ENCODE results near the gene TIMP2. TPM values are rescaled to one million over a fixed set of nuclear protein-coding genes. Genes with fewer than 3 reads are reported as not detected.

TIMP2 gene
- total and polyA plus RNA-seq, 8 donors = 158 to 313 (median 179) TPM

DNA sequence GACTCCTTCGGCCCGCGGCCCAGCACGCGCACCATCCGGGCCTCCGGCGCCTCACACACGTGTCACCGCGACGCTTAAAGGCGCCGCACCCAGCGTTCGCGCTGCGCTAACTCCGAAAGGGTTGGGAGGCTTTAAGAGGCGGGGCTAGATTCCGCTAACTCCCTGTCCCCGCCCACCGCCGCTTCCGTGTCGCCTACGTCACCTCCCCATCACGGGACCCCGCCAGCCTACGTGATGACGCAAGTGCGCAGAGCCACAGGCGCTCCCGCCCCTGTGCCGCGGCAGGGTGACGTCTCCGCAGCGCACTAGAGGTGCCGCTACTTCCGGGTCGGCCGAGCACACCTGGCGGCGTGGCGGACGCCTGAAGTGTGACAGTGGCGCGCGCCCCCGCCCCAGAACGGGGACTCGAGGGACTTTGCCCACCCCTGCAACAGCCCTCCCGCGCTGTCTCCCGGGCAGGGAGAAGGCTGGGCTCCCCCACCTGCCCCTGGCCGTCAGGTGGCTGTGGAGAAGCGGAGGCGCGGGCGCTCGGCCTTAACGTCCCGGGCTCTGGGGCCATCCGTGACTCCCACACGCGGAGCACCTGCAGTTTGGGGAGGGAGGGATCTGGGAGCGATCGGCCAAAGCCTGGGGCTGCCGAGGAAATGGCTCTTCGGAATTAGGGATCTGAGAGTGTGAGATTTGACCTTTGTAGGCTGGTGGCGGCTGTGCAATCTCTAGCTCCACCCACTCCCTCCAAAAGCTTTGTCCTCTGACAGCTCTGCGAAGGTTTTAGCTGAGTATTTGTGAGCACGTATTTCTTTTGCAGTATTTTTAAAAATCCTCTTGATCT is 84.2 kb downstream of the TIMP2 start, which contains the start of gene USP36:
Gene USP36, minus strand, starts transcription at position 35 of the 832 bp plus-strand sequence. CDS start 4,451 bp downstream, outside the sequence.
- H3K9me3 ChIP-seq = no peaks in the 10 kb centered on the region
- ATAC-seq (peak; percentile 94), DNase-seq (peak; percentile 99 to 100 (median 100))
- no peaks in the 10 kb centered on the region for H3K27me3 ChIP-seq
- peak within 1 kb of the TSS; percentile 77 to 94 for H3K4me3 ChIP-seq
- peaks cover 14 to 32% of the 10 kb centered on the region in 2 donors for H3K4me1 ChIP-seq
- TF ChIP-seq, protein P1, sequence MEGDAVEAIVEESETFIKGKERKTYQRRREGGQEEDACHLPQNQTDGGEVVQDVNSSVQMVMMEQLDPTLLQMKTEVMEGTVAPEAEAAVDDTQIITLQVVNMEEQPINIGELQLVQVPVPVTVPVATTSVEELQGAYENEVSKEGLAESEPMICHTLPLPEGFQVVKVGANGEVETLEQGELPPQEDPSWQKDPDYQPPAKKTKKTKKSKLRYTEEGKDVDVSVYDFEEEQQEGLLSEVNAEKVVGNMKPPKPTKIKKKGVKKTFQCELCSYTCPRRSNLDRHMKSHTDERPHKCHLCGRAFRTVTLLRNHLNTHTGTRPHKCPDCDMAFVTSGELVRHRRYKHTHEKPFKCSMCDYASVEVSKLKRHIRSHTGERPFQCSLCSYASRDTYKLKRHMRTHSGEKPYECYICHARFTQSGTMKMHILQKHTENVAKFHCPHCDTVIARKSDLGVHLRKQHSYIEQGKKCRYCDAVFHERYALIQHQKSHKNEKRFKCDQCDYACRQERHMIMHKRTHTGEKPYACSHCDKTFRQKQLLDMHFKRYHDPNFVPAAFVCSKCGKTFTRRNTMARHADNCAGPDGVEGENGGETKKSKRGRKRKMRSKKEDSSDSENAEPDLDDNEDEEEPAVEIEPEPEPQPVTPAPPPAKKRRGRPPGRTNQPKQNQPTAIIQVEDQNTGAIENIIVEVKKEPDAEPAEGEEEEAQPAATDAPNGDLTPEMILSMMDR (IDR thresholded peaks at IDR 0.05) = no peak
- H3K36me3 ChIP-seq = peaks cover 0 to 24% of the 10 kb centered on the region in 2 donors
- peak within 1 kb of the TSS; percentile 97 to 98 for H3K27ac ChIP-seq
- intact Hi-C loops (cut with DNase I) = no loop called here

DNA sequence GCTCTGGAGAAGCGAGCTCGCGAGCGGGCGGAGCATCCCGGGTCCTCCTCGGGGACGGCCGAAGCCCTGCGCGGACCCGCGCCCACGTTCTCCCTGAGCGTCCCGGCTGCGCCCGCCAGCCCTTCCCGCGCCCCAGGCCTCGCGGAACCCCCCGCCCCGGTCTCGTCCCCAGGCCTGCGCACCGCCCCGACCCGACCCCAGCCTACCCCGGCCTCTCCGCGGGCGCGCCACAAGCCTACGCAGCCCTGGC is 84.7 kb downstream of the TIMP2 start:
- peak; percentile 25 for ATAC-seq
- intact Hi-C loops (cut with DNase I) = no loop called here

DNA sequence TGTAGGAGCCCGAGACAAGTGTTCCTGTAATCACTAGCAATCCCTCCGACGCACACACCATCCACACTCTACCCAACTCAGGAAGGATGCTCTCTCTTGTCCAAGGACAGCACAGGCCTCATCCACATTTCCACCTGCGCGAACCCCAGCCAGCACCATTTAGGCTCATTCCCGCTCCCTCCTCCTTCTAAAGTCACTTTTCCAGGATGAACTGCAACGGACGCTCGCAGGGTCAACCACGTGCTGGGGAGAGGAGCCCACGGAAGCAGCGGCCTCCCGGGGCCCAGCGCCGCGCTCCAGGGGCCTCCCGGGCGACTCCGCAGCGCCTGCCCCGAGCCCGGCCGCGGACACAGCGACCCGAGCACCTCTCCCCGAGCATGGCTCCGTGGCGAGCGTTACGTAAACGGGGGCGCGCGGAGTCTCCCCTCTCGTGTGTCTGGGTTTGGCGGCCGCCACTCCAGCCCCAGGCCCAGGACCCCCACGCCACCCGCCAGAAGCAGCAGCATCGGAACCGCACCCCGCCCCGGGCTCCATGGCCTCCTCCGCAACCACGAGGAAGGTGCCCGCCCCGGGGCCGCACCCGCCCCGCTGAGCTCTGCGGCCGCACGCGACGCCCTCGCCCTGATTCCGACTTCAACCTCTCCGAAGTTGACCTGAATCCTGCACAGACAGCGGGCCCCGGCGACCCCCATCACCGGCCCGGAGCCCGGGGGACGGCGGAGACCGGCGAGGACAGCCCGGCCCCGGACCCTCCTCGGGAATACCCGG is 85.2 kb downstream of the TIMP2 start:
- H3K27ac ChIP-seq = peak overlapping the region; percentile 97 to 98
- H3K4me3 ChIP-seq = peak overlapping the region; percentile 77 to 94
- ATAC-seq = peak; percentile 20
- DNase-seq = peak in 3 of 4 donors; percentile 22 to 46 (median 23)
- no peaks in the 10 kb centered on the region for H3K27me3 ChIP-seq
- H3K9me3 ChIP-seq = no peaks in the 10 kb centered on the region
- TF ChIP-seq, protein P1 (IDR thresholded peaks at IDR 0.05) = no peak
- intact Hi-C loops (cut with DNase I) = no loop called here
- H3K4me1 ChIP-seq = peaks cover 14 to 32% of the 10 kb centered on the region in 2 donors
- H3K36me3 ChIP-seq = peaks cover 0 to 35% of the 10 kb centered on the region in 2 donors

More for the DNA sequence above, 84.7 kb downstream of the TIMP2 start:
- DNase-seq = no peak
- Histone ChIP-seq H3K36me3 (peaks cover 0 to 29% of the 10 kb centered on the region in 2 donors), H3K27ac (peak overlapping the region; percentile 97 to 98), H3K4me3 (peak overlapping the region; percentile 77 to 94), H3K4me1 (peaks cover 14 to 32% of the 10 kb centered on the region in 2 donors), H3K9me3 (no peaks in the 10 kb centered on the region), H3K27me3 (no peaks in the 10 kb centered on the region)
- TF ChIP-seq, protein P1 (IDR thresholded peaks at IDR 0.05) = no peak

DNA sequence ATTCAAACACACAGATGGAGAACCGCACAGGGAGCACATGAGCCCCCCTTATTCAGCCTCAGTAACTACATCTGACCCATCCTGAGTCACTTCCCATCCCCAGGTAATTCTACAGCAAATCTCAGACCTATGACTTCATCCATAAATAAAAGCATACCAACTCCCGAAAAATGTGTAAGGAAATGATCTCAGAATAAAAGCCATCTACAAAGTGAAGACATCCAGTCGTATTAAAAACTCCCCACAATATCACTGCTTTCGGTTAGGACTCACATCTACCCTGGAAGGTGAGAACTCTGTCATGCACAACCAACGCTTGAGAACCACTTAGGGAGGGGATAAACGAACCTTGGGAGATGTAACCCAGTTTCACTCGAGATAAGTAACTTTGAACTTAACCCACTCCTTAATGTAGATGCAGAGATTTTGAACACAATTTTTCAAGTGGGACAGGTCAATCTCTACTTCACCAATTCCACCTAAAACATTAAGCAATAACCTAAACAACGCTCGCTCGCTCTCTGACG is 85.9 kb downstream of the TIMP2 start:
- TF ChIP-seq, protein P1 (IDR thresholded peaks at IDR 0.05) = no peak
- H3K4me1 ChIP-seq = peaks cover 14 to 32% of the 10 kb centered on the region in 2 donors
- ATAC-seq (no peak), DNase-seq (no peak)
- peaks cover 0 to 41% of the 10 kb centered on the region in 2 donors for H3K36me3 ChIP-seq
- H3K9me3 ChIP-seq = no peaks in the 10 kb centered on the region
- intact Hi-C loops (cut with DNase I) = no loop called here
- peak overlapping the region; percentile 97 to 98 for H3K27ac ChIP-seq
- H3K4me3 ChIP-seq = peak overlapping the region; percentile 77 to 94
- no peaks in the 10 kb centered on the region for H3K27me3 ChIP-seq
